K562 (cell line): Measurements from ENCODE around the gene AMN1. TPM values are rescaled to one million over a fixed set of nuclear protein-coding genes. Genes with fewer than 3 reads are reported as not detected.

ENCODE experiments used
- CBX1 ChIP-seq: sonication (generic); IDR thresholded peaks from 2 replicates; pipeline ENCODE4 v1.6.1; 2016; ENCODE audit warnings: antibody characterized with exemption, low read depth, mild to moderate bottlenecking
- DIDO1 ChIP-seq: fragments of 450-650 bp; IDR thresholded peaks from 2 replicates; pipeline ENCODE4 v1.6.1; 2016; ENCODE audit warnings: low read depth, missing biosample characterization, missing genetic modification characterization
- DPF2 ChIP-seq: fragments of 450-650 bp; IDR thresholded peaks from 2 replicates; pipeline ENCODE4 v1.6.1; 2016
- E2F3 ChIP-seq: fragments of 250-450 bp; sonication (Bioruptor Pico); IDR thresholded peaks from 2 replicates; pipeline ENCODE4 v1.4.0; 2020; ENCODE audit warnings: mild to moderate bottlenecking
- FOSL1 ChIP-seq: fragments of 200-800 bp; sonication (Bioruptor generic); conservative IDR thresholded peaks from 2 replicates; pipeline ENCODE4 v1.6.1; 2016; ENCODE audit warnings: missing genetic modification characterization, missing compliant biosample characterization
- GTF2A2 ChIP-seq: IDR thresholded peaks from 2 replicates; pipeline ENCODE4 v1.6.1; 2016; ENCODE audit warnings: mild to moderate bottlenecking, missing genetic modification characterization, missing compliant biosample characterization
- IFI16 ChIP-seq: fragments of 250-450 bp; sonication (Bioruptor Pico); IDR thresholded peaks from 2 replicates; pipeline ENCODE4 v2.1.2; 2022; ENCODE audit warnings: mild to moderate bottlenecking, inconsistent platforms
- MCM7 ChIP-seq, 2 experiments: fragments of 450-650 bp; IDR thresholded peaks; 2 replicates each; pipeline ENCODE4 v1.6.1; 2016 to 2018
- MTF1 ChIP-seq: fragments of 250-450 bp; sonication (Bioruptor Pico); IDR thresholded peaks from 2 replicates; pipeline ENCODE4 v1.9.0; 2021; ENCODE audit warnings: moderate library complexity, mild to moderate bottlenecking, inconsistent platforms, borderline replicate concordance
- NFIX ChIP-seq: fragments of 250-450 bp; sonication (Bioruptor Pico); IDR thresholded peaks from 2 replicates; pipeline ENCODE4 v1.4.0; 2020; ENCODE audit warnings: low read depth, mild to moderate bottlenecking, moderate library complexity
- PCBP1 ChIP-seq: fragments of 200-400 bp; formaldehyde crosslinking; IDR thresholded peaks from 2 replicates; pipeline ENCODE4 v1.6.1; 2018; ENCODE audit warnings: mild to moderate bottlenecking, low read depth, low read length; ENCODE audit not compliant: poor library complexity, severe bottlenecking
- POLR2B ChIP-seq: fragments of 450-650 bp; IDR thresholded peaks from 2 replicates; pipeline ENCODE4 v1.6.1; 2018; ENCODE audit warnings: low read depth; ENCODE audit not compliant: partially characterized antibody
- RBM34 ChIP-seq: fragments of 200-400 bp; formaldehyde crosslinking; IDR thresholded peaks from 2 replicates; pipeline ENCODE4 v1.6.1; 2018; ENCODE audit warnings: low read length, borderline replicate concordance; ENCODE audit not compliant: insufficient read depth
- SIRT6 ChIP-seq: IDR thresholded peaks from one replicate; pipeline ENCODE4 v1.6.1; 2012; ENCODE audit warnings: low read depth, mild to moderate bottlenecking, control low read depth, inconsistent platforms, low read length, moderate library complexity
- SMAD2 ChIP-seq: fragments of 150-350 bp; IDR thresholded peaks from 2 replicates; pipeline ENCODE4 v1.6.1; 2014; ENCODE audit warnings: low read depth, mild to moderate bottlenecking, low read length
- SP1 ChIP-seq: sonication (generic); formaldehyde crosslinking; IDR thresholded peaks from 2 replicates; pipeline ENCODE4 v1.8.1; 2022; ENCODE audit warnings: mild to moderate bottlenecking, missing genetic modification reagents
- SPI1 ChIP-seq: IDR thresholded peaks from 2 replicates; pipeline ENCODE4 v1.6.1; 2011; ENCODE audit warnings: low read depth, low read length, control low read depth, borderline replicate concordance
- TAF9B ChIP-seq: fragments of 450-650 bp; IDR thresholded peaks from 2 replicates; pipeline ENCODE4 v1.6.1; 2018; ENCODE audit warnings: mild to moderate bottlenecking; ENCODE audit not compliant: partially characterized antibody
- WHSC1 ChIP-seq: IDR thresholded peaks from one replicate; pipeline ENCODE4 v1.6.1; 2012; ENCODE audit warnings: low read length, control low read depth, inconsistent platforms
- ZFP1 ChIP-seq: fragments of 450-650 bp; formaldehyde crosslinking; IDR thresholded peaks from 2 replicates; pipeline ENCODE4 v1.4.0; 2020; ENCODE audit warnings: mild to moderate bottlenecking, mixed read lengths
- ZFX ChIP-seq: sonication (generic); formaldehyde crosslinking; IDR thresholded peaks from 2 replicates; pipeline ENCODE4 v1.8.0; 2022; ENCODE audit warnings: mild to moderate bottlenecking, missing genetic modification reagents, moderate library complexity
- ZNF146 ChIP-seq: IDR thresholded peaks from one replicate; pipeline ENCODE4 v1.6.1; 2018; ENCODE audit warnings: missing compliant biosample characterization; ENCODE audit not compliant: unreplicated experiment
- ZNF23 ChIP-seq: fragments of 250-450 bp; sonication (Bioruptor Pico); IDR thresholded peaks from 2 replicates; pipeline ENCODE4 v1.4.0; 2020; ENCODE audit warnings: mild to moderate bottlenecking
- ZNF239 ChIP-seq: fragments of 250-450 bp; sonication (Bioruptor Pico); IDR thresholded peaks from 2 replicates; pipeline ENCODE4 v1.4.0; 2020; ENCODE audit warnings: mild to moderate bottlenecking
- ZNF316 ChIP-seq: fragments of 450-650 bp; IDR thresholded peaks from 2 replicates; pipeline ENCODE4 v1.6.1; 2016
- ZNF57 ChIP-seq: fragments of 450-650 bp; formaldehyde crosslinking; IDR thresholded peaks from 2 replicates; pipeline ENCODE4 v1.4.0; 2020; ENCODE audit warnings: mild to moderate bottlenecking, moderate library complexity
- ZNF584 ChIP-seq: fragments of 200-800 bp; sonication (Bioruptor generic); IDR thresholded peaks from 2 replicates; pipeline ENCODE4 v1.6.1; 2016; ENCODE audit warnings: low read depth, mild to moderate bottlenecking, missing genetic modification characterization, missing compliant biosample characterization
- ZNF764 ChIP-seq: fragments of 250-450 bp; sonication (Bioruptor Pico); IDR thresholded peaks from 2 replicates; pipeline ENCODE4 v1.4.0; 2020; ENCODE audit warnings: low read depth, mild to moderate bottlenecking, moderate library complexity
- polyA plus RNA-seq, 8 experiments: library from polyadenylated mRNA; depleted of rRNA in 4 of 8; stranded (reverse) in 5 of 8; unstranded in 3 of 8; fragments of >200 nt; fragmentation: Nextera tagmentation in 2 of 8; fragmentation: Illumina TruSeq in 1 of 8; extraction: Ambion mirVana in 2 of 8; extraction: Trizol in 1 of 8; gene quantifications; 2 replicates each; pipeline versions ENCODE4 v1.2.1 to v1.2.3, GENCODE V29; 2011 to 2014; ENCODE audit warnings: inconsistent platforms in 1 of 8, missing spikeins in 1 of 8
- total RNA-seq, 7 experiments: library from RNA; depleted of rRNA in 6 of 7; stranded (reverse); fragments of >200 nt in 6 of 7; fragmentation: Illumina TruSeq in 2 of 7; extraction: Trizol in 2 of 7; gene quantifications; 2 replicates each; pipeline versions ENCODE4 v1.2.1 to v1.2.3, GENCODE V29; 2011 to 2021; ENCODE audit warnings: low replicate concordance in 1 of 7
- TF ChIP-seq, protein P1 (sequence below): fragments of 450-650 bp; formaldehyde crosslinking; IDR thresholded peaks from 2 replicates; pipeline ENCODE4 v1.4.0; 2022; ENCODE audit warnings: missing genetic modification characterization
- TF ChIP-seq, protein P2 (sequence below), 3 experiments: fragments of 200-800 bp in 1 of 3; sonication (Bioruptor generic) in 1 of 3; sonication (generic) in 1 of 3; formaldehyde crosslinking in 1 of 3; IDR thresholded peaks; 2 replicates each; pipeline versions ENCODE4 v1.6.1 to v1.8.0; 2016 to 2022; ENCODE audit warnings: mild to moderate bottlenecking in 2 of 3, missing compliant biosample characterization in 2 of 3, missing genetic modification characterization in 2 of 3, missing genetic modification reagents in 1 of 3

AMN1 gene
- total and polyA plus RNA-seq, 9 of the 15 experiments (the other 6 are each of a cell fraction or from before 2014, with no cell fraction given): 5.2 to 27.6 (median 13.0) TPM

- TF ChIP-seq, protein P1, sequence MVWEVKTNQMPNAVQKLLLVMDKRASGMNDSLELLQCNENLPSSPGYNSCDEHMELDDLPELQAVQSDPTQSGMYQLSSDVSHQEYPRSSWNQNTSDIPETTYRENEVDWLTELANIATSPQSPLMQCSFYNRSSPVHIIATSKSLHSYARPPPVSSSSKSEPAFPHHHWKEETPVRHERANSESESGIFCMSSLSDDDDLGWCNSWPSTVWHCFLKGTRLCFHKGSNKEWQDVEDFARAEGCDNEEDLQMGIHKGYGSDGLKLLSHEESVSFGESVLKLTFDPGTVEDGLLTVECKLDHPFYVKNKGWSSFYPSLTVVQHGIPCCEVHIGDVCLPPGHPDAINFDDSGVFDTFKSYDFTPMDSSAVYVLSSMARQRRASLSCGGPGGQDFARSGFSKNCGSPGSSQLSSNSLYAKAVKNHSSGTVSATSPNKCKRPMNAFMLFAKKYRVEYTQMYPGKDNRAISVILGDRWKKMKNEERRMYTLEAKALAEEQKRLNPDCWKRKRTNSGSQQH (CRISPR knock-in tag): 0 out of 2 replicates have a peak, but pooled peaks have one; percentile 28
- TF ChIP-seq ZNF584 (CRISPR knock-in tag) (no peak), GTF2A2 (tag) (no peak), DIDO1 (tag) (no peak), NFIX (no peak), MCM7 (IDR thresholded peaks at IDR 0.05) (no peak), ZNF764 (CRISPR knock-in tag) (no peak), IFI16 (CRISPR knock-in tag) (no peak), FOSL1 (tag) (peak; percentile 58), SP1 (peak; percentile 89), ZFX (CRISPR knock-in tag) (peak; percentile 81), SMAD2 (no peak), DPF2 (0 out of 2 replicates have a peak, but pooled peaks have one; percentile 23), E2F3 (CRISPR knock-in tag) (0 out of 2 replicates have a peak, but pooled peaks have one; percentile 14), CBX1 (0 out of 2 replicates have a peak, but pooled peaks have one; percentile 4), TAF9B (peak; percentile 61), RBM34 (no peak), ZNF23 (CRISPR knock-in tag) (no peak), ZFP1 (CRISPR knock-in tag) (no peak), ZNF316 (no peak), SPI1 (no peak), PCBP1 (peak; percentile 15), ZNF239 (CRISPR knock-in tag) (no peak), ZNF146 (CRISPR knock-in tag) (no peak), ZNF57 (CRISPR knock-in tag) (no peak), POLR2B (peak; percentile 85), MTF1 (CRISPR knock-in tag) (no peak), SIRT6 (no peak), WHSC1 (no peak)
- TF ChIP-seq, protein P2, sequence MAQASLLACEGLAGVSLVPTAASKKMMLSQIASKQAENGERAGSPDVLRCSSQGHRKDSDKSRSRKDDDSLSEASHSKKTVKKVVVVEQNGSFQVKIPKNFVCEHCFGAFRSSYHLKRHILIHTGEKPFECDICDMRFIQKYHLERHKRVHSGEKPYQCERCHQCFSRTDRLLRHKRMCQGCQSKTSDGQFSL (CRISPR knock-in tag; IDR thresholded peaks at IDR 0.05): peak; percentile 29; the same call in 1 of the 2 replicates
- TF ChIP-seq, protein P2 (tag; IDR thresholded peaks at IDR 0.05): no peak
Measured at GRCh38 chr12:31728917-31729640, at the start of gene AMN1 (continued).
